Mesenchymal stem cell (in vitro differentiated cells and primary cell): ENCODE measurements around the gene CYYR1.

Experiments used
- DNase-seq: peaks from one replicate; pipeline ENCODE4 v3.0.0-alpha.2; 2013
- H2AFZ ChIP-seq: one replicate; pipeline ENCODE4 v1.6.1; 2013; ENCODE audit warnings: low read depth, mild to moderate bottlenecking, control low read depth, inconsistent platforms, low read length, moderate library complexity
- H2AK5ac ChIP-seq: 2 replicates; pipeline ENCODE4 v1.6.1; 2013; ENCODE audit warnings: low read length, moderate library complexity, mild to moderate bottlenecking, inconsistent platforms; ENCODE audit not compliant: severe bottlenecking
- H2BK120ac ChIP-seq: one replicate; pipeline ENCODE4 v1.6.1; 2013; ENCODE audit warnings: low read depth, mild to moderate bottlenecking, inconsistent platforms, low read length, moderate library complexity
- H2BK12ac ChIP-seq, 2 experiments: one replicate each; pipeline ENCODE4 v1.6.1; 2013; ENCODE audit warnings: inconsistent platforms in 2 of 2, low read length in 2 of 2, mild to moderate bottlenecking in 2 of 2, moderate library complexity in 2 of 2, control low read depth in 1 of 2
- H2BK15ac ChIP-seq: one replicate; pipeline ENCODE4 v1.6.1; 2013; ENCODE audit warnings: mild to moderate bottlenecking, low read depth, inconsistent platforms; ENCODE audit not compliant: poor library complexity, severe bottlenecking
- H2BK5ac ChIP-seq: 2 replicates; pipeline ENCODE4 v1.6.1; 2013; ENCODE audit warnings: low read depth, mild to moderate bottlenecking, low read length, control low read depth, inconsistent platforms; ENCODE audit not compliant: poor library complexity, severe bottlenecking
- H3K14ac ChIP-seq, 2 experiments: one replicate each; pipeline ENCODE4 v1.6.1; 2013; ENCODE audit warnings: inconsistent platforms in 2 of 2, low read length in 2 of 2, control low read depth in 1 of 2, mild to moderate bottlenecking in 1 of 2, moderate library complexity in 1 of 2
- H3K18ac ChIP-seq, 2 experiments: one replicate each; pipeline ENCODE4 v1.6.1; 2013; ENCODE audit warnings: inconsistent platforms in 2 of 2, low read length in 2 of 2, control low read depth in 1 of 2, low read depth in 1 of 2, mild to moderate bottlenecking in 1 of 2
- H3K23ac ChIP-seq, 2 experiments: one replicate each; pipeline ENCODE4 v1.6.1; 2013; ENCODE audit warnings: inconsistent platforms in 2 of 2, low read length in 2 of 2, mild to moderate bottlenecking in 2 of 2, moderate library complexity in 2 of 2, control low read depth in 1 of 2
- H3K27ac ChIP-seq: 2 replicates; pipeline ENCODE4 v1.5.1; 2013; ENCODE audit warnings: mild to moderate bottlenecking, moderate library complexity, low read length, control low read depth, inconsistent platforms; ENCODE audit not compliant: poor library complexity, severe bottlenecking
- H3K27me3 ChIP-seq, 2 experiments: 2 replicates each; pipeline versions ENCODE4 v1.6.1 to v1.7.0; 2013; ENCODE audit warnings: low read length in 2 of 2, mild to moderate bottlenecking in 2 of 2, moderate library complexity in 2 of 2, control low read depth in 1 of 2, inconsistent platforms in 1 of 2; ENCODE audit not compliant: control insufficient read depth in 1 of 2, insufficient read depth in 1 of 2
- H3K36me3 ChIP-seq, 2 experiments: 2 replicates each; pipeline versions ENCODE4 v1.6.1 to v1.7.0; 2013; ENCODE audit warnings: low read length in 2 of 2, control low read depth in 1 of 2, inconsistent platforms in 1 of 2, low read depth in 1 of 2, mild to moderate bottlenecking in 1 of 2; ENCODE audit not compliant: insufficient read depth in 2 of 2, control insufficient read depth in 1 of 2
- H3K4ac ChIP-seq, 2 experiments: one replicate each; pipeline ENCODE4 v1.6.1; 2013; ENCODE audit warnings: inconsistent platforms in 2 of 2, low read length in 2 of 2, mild to moderate bottlenecking in 2 of 2, moderate library complexity in 2 of 2, control low read depth in 1 of 2, low read depth in 1 of 2
- H3K4me1 ChIP-seq: 2 replicates; pipeline ENCODE4 v1.6.1; 2013; ENCODE audit warnings: low read depth, low read length, control low read depth; ENCODE audit not compliant: control insufficient read depth, insufficient read depth
- H3K4me2 ChIP-seq: 2 replicates; pipeline ENCODE4 v1.6.1; 2013; ENCODE audit warnings: low read length, mild to moderate bottlenecking, inconsistent platforms; ENCODE audit not compliant: poor library complexity, severe bottlenecking
- H3K4me3 ChIP-seq, 2 experiments: 2 replicates each; pipeline versions ENCODE4 v1.5.1 to v1.7.0; 2013; ENCODE audit warnings: low read length in 2 of 2, mild to moderate bottlenecking in 2 of 2, control low read depth in 1 of 2, low read depth in 1 of 2; ENCODE audit not compliant: insufficient read depth in 1 of 2
- H3K79me1 ChIP-seq: replicated peaks from 2 replicates; pipeline ENCODE4 v1.6.1; 2013; ENCODE audit warnings: mild to moderate bottlenecking, control low read depth, low read length, inconsistent platforms; ENCODE audit not compliant: poor library complexity, severe bottlenecking
- H3K9ac ChIP-seq: 2 replicates; pipeline ENCODE4 v1.7.0; 2013; ENCODE audit warnings: mild to moderate bottlenecking, low read length, moderate library complexity
- H3K9me3 ChIP-seq: 2 replicates; pipeline ENCODE4 v1.7.0; 2013; ENCODE audit warnings: mild to moderate bottlenecking, low read length; ENCODE audit not compliant: control insufficient read depth
- H4K8ac ChIP-seq: one replicate; pipeline ENCODE4 v1.6.1; 2013; ENCODE audit warnings: inconsistent platforms, mild to moderate bottlenecking, low read length, moderate library complexity
- H4K91ac ChIP-seq: one replicate; pipeline ENCODE4 v1.6.1; 2013; ENCODE audit warnings: mild to moderate bottlenecking, low read length, inconsistent platforms
- WGBS: methylation state at CpG from one replicate; pipeline ENCODE4 v1.1.7; 2013; ENCODE audit warnings: mixed read lengths; 5-methylcytosine and 5-hydroxymethylcytosine counted together

Gene CYYR1

GRCh38 chr21:26581818-26582217 lies 8.7 kb upstream of the CYYR1 start:
- Histone ChIP-seq H3K9ac (no peak overlapping the region), H3K36me3 (no peaks in the 10 kb centered on the region), H3K4me1 (no peaks in the 10 kb centered on the region), H4K91ac (no peak overlapping the region), H3K18ac (no peak overlapping the region), H2BK5ac (no peak overlapping the region), H3K23ac (no peak overlapping the region), H3K27ac (no peak overlapping the region), H3K4ac (no peak overlapping the region), H2BK12ac (no peak overlapping the region), H3K14ac (no peak overlapping the region), H3K4me2 (no peak overlapping the region), H2AK5ac (no peak overlapping the region), H4K8ac (no peak overlapping the region), H2AFZ (no peak overlapping the region), H3K4me3 (no peak overlapping the region), H2BK15ac (no peak overlapping the region), H3K9me3 (peaks cover 42% of the 10 kb centered on the region), H2BK120ac (no peak overlapping the region), H3K79me1 (no peaks in the 10 kb centered on the region), H3K27me3 (peaks cover 0 to 12% of the 10 kb centered on the region in 2 experiments)
- no peak for DNase-seq
- no CpG with 5 or more reads among the region's 1 CpG for WGBS

GRCh38 chr21:26572076-26572701 lies 897 bp downstream of the CYYR1 start:
- no peak overlapping the region for H2BK5ac ChIP-seq
- no peak overlapping the region for H2AK5ac ChIP-seq
- no peak overlapping the region for H3K27ac ChIP-seq
- DNase-seq: peak; percentile 14
- no peak overlapping the region for H2BK15ac ChIP-seq
- H4K91ac ChIP-seq: no peak overlapping the region
- H3K4me1 ChIP-seq: peaks cover 6% of the 10 kb centered on the region
- no peak overlapping the region for H2BK12ac ChIP-seq
- 7% methylated on average over 9 of the region's 11 CpGs for WGBS
- peaks cover 20% of the 10 kb centered on the region for H3K9me3 ChIP-seq
- no peak overlapping the region for H2BK120ac ChIP-seq
- H3K18ac ChIP-seq: no peak overlapping the region
- H3K23ac ChIP-seq: no peak overlapping the region
- H3K79me1 ChIP-seq: no peaks in the 10 kb centered on the region
- H3K4me3 ChIP-seq: peak overlapping the region; percentile 73 to 76
- no peak overlapping the region for H3K14ac ChIP-seq
- no peak overlapping the region for H2AFZ ChIP-seq
- no peak overlapping the region for H4K8ac ChIP-seq
- peaks cover 0 to 36% of the 10 kb centered on the region in 2 experiments for H3K27me3 ChIP-seq
- H3K9ac ChIP-seq: peak overlapping the region; percentile 53
- H3K4me2 ChIP-seq: peak overlapping the region; percentile 99
- no peaks in the 10 kb centered on the region for H3K36me3 ChIP-seq
- H3K4ac ChIP-seq: no peak overlapping the region

GRCh38 chr21:26570203-26570602 lies 2.9 kb downstream of the CYYR1 start:
- Histone ChIP-seq H3K27ac (no peak overlapping the region), H3K79me1 (no peaks in the 10 kb centered on the region), H4K91ac (no peak overlapping the region), H2BK12ac (no peak overlapping the region), H2AFZ (no peak overlapping the region), H3K4ac (no peak overlapping the region), H3K36me3 (no peaks in the 10 kb centered on the region), H2BK15ac (no peak overlapping the region), H2AK5ac (no peak overlapping the region), H3K4me1 (peaks cover 6% of the 10 kb centered on the region), H3K14ac (no peak overlapping the region), H4K8ac (no peak overlapping the region), H3K23ac (no peak overlapping the region), H3K9ac (no peak overlapping the region), H3K18ac (no peak overlapping the region), H3K9me3 (peaks cover 16% of the 10 kb centered on the region), H3K27me3 (peaks cover 0 to 36% of the 10 kb centered on the region in 2 experiments), H2BK5ac (no peak overlapping the region), H3K4me3 (no peak overlapping the region), H2BK120ac (no peak overlapping the region), H3K4me2 (no peak overlapping the region)
- DNase-seq: no peak
- WGBS: 20% methylated on average over 2 of the region's 3 CpGs

- H2BK5ac ChIP-seq: no peak overlapping the region
- no peak overlapping the region for H3K4me3 ChIP-seq
- no peak for DNase-seq
- no peak overlapping the region for H3K27ac ChIP-seq
- H3K23ac ChIP-seq: no peak overlapping the region
- H3K27me3 ChIP-seq: peaks cover 0 to 4% of the 10 kb centered on the region in 2 experiments
- H4K91ac ChIP-seq: no peak overlapping the region
- no peak overlapping the region for H2AFZ ChIP-seq
- H4K8ac ChIP-seq: no peak overlapping the region
- no peaks in the 10 kb centered on the region for H3K4me1 ChIP-seq
- H2BK15ac ChIP-seq: no peak overlapping the region
- no peak overlapping the region for H3K9ac ChIP-seq
- no peaks in the 10 kb centered on the region for H3K79me1 ChIP-seq
- WGBS: 89% methylated on average over 1 of the region's 2 CpGs
- H3K9me3 ChIP-seq: peaks cover 3% of the 10 kb centered on the region
- no peak overlapping the region for H2BK12ac ChIP-seq
- H2BK120ac ChIP-seq: no peak overlapping the region
- no peak overlapping the region for H3K4me2 ChIP-seq
- H3K18ac ChIP-seq: no peak overlapping the region
- no peaks in the 10 kb centered on the region for H3K36me3 ChIP-seq
- no peak overlapping the region for H3K4ac ChIP-seq
- H3K14ac ChIP-seq: no peak overlapping the region
- no peak overlapping the region for H2AK5ac ChIP-seq
These were observed 7.5 kb downstream of the CYYR1 start for GRCh38 chr21:26565546-26565945.
